GM12864 (cell line): Measurements from ENCODE around the gene CNPY4.

Experiments used
- DNase-seq: peaks from one replicate; pipeline ENCODE4 v3.0.0-alpha.2; 2011; ENCODE audit warnings: low read depth
- H3K4me3 ChIP-seq: 2 replicates; pipeline ENCODE4 v1.5.1; 2011; ENCODE audit warnings: mild to moderate bottlenecking, low read depth, low read length, control low read depth
- TF ChIP-seq, protein P1 (sequence below): IDR thresholded peaks from 2 replicates; pipeline ENCODE4 v1.5.1; 2011; ENCODE audit warnings: low read depth, mild to moderate bottlenecking, moderate library complexity, low read length, control low read depth, inconsistent platforms; ENCODE audit errors: missing control alignments

The CNPY4 gene, protein sequence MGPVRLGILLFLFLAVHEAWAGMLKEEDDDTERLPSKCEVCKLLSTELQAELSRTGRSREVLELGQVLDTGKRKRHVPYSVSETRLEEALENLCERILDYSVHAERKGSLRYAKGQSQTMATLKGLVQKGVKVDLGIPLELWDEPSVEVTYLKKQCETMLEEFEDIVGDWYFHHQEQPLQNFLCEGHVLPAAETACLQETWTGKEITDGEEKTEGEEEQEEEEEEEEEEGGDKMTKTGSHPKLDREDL

DNA sequence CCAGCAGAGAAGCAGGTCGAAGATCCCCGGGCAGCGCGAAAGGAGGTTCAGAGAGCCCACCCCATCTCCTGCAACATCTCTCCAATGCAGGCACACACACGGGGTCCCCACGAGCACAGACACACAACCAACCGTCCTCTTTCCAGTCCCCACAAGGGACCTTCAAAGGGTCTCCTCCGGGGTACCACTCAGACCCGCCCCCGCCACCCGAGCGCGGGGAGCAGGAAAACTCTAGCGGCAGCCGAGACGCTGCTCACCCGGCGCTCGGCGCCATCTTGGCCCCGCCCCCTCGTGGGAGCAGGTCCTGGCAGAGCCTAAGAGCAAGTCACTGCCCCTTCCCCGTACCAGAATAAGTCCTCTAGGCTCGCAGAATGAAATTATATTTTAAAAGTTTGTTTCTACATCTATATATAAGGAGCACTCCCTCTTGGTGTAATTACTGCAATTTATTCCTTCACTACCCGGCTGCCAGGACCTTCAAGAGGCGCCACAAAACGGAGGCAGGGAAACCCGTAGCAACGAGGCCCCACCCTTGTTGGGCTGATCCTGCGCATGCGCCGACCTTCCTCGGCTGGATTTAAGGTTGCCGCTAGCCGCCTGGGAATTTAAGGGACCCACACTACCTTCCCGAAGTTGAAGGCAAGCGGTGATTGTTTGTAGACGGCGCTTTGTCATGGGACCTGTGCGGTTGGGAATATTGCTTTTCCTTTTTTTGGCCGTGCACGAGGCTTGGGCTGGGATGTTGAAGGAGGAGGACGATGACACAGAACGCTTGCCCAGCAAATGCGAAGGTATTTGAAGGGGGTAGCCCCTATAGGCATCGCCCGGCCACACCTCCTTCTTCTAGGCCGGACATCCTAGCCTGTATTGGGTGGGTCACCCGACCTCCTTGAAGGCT is at the start of gene CNPY4, which contains the start of gene TAF6:
Gene CNPY4 (plus strand): TSS at position 563 of the 898 bp plus-strand sequence. CDS start 111 bp downstream, at position 674.
Gene TAF6 (minus strand): TSS at position 287 of the 898 bp plus-strand sequence. CDS start 5,149 bp downstream, outside the sequence.
- DNase-seq: peak; percentile 87
- TF ChIP-seq, protein P1, sequence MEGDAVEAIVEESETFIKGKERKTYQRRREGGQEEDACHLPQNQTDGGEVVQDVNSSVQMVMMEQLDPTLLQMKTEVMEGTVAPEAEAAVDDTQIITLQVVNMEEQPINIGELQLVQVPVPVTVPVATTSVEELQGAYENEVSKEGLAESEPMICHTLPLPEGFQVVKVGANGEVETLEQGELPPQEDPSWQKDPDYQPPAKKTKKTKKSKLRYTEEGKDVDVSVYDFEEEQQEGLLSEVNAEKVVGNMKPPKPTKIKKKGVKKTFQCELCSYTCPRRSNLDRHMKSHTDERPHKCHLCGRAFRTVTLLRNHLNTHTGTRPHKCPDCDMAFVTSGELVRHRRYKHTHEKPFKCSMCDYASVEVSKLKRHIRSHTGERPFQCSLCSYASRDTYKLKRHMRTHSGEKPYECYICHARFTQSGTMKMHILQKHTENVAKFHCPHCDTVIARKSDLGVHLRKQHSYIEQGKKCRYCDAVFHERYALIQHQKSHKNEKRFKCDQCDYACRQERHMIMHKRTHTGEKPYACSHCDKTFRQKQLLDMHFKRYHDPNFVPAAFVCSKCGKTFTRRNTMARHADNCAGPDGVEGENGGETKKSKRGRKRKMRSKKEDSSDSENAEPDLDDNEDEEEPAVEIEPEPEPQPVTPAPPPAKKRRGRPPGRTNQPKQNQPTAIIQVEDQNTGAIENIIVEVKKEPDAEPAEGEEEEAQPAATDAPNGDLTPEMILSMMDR: no peak
- peak within 1 kb of the TSS; percentile 71 for H3K4me3 ChIP-seq

DNA sequence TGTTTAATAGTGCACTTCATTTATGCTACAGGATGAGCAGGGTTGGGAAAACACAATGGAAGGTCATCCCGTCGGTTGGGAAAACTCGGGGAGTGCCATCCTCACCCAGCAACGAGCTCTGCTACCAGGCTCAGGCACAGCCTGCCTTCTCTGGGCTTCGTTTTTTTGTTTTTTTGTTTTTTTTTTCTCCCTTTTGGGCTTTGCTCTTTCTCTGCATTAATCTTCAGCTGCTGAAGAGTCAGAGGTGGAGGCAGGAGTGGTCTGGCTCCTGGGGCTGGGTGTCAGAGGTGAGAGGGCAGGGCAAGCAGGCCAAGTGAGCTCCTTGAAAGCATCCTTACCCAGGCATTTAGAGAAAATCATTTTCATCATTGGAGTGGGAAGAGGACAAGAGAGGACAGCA is 49.4 kb upstream of the CNPY4 start:
- DNase-seq: no peak
- H3K4me3 ChIP-seq: no peak overlapping the region
- TF ChIP-seq, protein P1: no peak

DNA sequence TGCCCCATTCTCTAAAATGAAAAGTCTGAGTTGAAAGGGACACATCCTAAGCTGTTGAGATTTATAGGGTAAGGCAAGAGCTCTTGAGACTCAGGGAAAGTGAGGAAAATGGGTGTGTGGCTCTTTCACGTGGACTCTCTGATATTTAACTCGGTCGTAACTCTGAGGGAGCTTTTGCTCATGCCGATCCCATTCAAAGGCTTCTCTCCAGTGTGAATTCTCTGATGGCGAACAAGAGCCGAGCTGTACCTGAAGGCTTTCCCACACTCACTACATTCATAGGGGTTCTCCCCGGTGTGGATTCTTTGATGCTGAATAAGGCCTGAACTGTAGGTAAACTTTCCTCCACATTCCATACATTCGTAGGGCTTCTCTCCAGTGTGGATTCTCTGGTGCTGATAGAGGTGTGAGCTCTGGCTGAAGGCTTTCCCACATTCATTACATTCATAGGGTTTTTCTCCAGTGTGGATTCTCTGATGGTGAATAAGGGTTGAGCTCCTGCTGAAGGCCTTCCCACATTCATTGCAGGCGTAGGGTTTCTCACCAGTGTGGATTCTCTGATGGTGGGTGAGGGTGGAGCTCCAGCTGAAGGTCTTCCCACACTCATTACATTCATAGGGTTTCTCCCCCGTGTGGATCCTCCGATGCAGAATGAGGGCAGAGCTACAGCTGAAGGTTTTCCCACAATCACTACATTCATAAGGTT is 48.3 kb upstream of the CNPY4 start:
- H3K4me3 ChIP-seq: no peak overlapping the region
- TF ChIP-seq, protein P1: no peak
- DNase-seq: no peak

DNA sequence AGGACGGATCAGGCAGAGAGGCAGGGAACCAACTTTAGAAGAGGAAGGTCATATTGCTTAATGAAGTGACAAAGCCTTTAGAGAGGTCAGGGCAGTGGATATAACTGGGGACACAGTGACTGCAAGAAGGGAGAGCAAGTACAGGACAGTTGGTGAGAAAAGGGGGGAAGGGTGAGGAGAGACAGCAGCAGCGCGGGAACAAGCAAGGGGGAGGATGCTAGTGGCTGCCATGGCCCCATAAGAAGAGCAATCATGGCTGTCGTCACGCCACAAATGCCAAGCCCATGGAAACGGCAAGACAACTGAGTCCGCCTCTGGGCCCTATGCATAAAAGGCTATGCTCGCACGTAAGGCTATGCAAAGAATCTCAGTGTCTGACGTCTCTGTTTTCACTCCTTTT is 47.0 kb upstream of the CNPY4 start:
- H3K4me3 ChIP-seq: no peak overlapping the region
- TF ChIP-seq, protein P1: no peak
- DNase-seq: no peak

DNA sequence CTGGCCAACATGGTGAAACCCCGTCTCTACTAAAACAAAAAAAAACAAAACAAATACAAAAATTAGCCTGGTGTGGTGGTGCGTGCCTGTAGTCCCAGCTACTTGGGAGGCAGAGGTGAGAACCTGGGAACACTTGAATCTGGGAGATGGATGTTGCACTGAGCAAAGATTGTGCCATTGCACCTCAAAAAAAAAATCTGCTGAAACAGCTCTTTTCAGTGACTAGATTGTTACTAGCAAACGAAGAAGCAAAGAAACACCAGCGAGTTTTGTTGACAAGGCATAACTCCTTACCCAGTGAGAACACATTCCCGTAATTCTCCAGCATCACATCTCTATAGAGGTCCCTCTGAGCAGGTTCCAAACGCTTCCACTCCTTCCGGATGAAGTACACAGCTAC is 44.6 kb upstream of the CNPY4 start:
- TF ChIP-seq, protein P1: no peak

DNA sequence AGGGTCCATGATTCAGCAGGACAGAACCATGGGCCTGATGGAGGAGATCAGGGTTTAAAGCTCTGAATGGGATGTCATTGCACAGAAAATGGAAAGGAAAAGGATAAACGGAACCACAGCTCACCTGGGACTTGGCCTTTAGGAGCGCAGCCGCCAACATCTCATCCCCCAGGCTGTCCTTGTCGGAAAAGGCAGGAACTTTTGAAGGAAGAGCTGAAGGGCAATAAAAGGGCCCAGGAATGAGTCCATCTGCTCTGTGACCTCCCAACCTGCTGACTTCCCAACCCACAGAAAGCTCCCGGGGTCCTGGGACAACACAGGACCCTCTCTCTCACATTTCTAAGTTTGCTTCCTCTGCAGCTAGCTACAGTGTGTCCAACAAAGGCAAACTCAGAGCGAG is 44.0 kb upstream of the CNPY4 start:
- no peak for DNase-seq

More for the DNA sequence above, 44.6 kb upstream of the CNPY4 start:
- H3K4me3 ChIP-seq: no peak overlapping the region
- DNase-seq: no peak

More for the DNA sequence above, 44.0 kb upstream of the CNPY4 start:
- no peak overlapping the region for H3K4me3 ChIP-seq
- TF ChIP-seq, protein P1: no peak
